NCI-H345 treated with DMSO at 0.1 percent for 48 hours (cell line): ENCODE measurements around the gene P2RY2.

Source experiments
- DNase-seq: peaks from one replicate; lab custom pipeline; 2025; ENCODE audit not compliant: unreplicated experiment; lab: John Stamatoyannopoulos, UW

P2RY2 gene

GRCh38 chr11:73241300-73241699 is 23.2 kb downstream of the P2RY2 start:
- no peak for DNase-seq

- no peak for DNase-seq
Measured at GRCh38 chr11:73242251-73243092, 24.4 kb downstream of the P2RY2 start.

GRCh38 chr11:73243093-73243485 is 25.0 kb downstream of the P2RY2 start:
- no peak for DNase-seq

- DNase-seq = no peak
Measured at GRCh38 chr11:73244589-73245240, 26.6 kb downstream of the P2RY2 start.

- no peak for DNase-seq
Measured at GRCh38 chr11:73245461-73245860, 27.4 kb downstream of the P2RY2 start.

- DNase-seq = no peak
Measured at GRCh38 chr11:73246303-73246702, 28.2 kb downstream of the P2RY2 start.

GRCh38 chr11:73248526-73249185 is 30.6 kb downstream of the P2RY2 start:
- no peak for DNase-seq

- no peak for DNase-seq
Measured at GRCh38 chr11:73249304-73249703, 31.2 kb downstream of the P2RY2 start.

GRCh38 chr11:73249853-73250783 is 32.0 kb downstream of the P2RY2 start:
- DNase-seq = no peak

- DNase-seq = peak; percentile 32
Measured at GRCh38 chr11:73252577-73253191, 34.6 kb downstream of the P2RY2 start.

GRCh38 chr11:73257342-73258103 is 39.4 kb downstream of the P2RY2 start:
- DNase-seq = no peak

- no peak for DNase-seq
Measured at GRCh38 chr11:73258104-73259035, 40.3 kb downstream of the P2RY2 start.

GRCh38 chr11:73259406-73260126 is 41.5 kb downstream of the P2RY2 start:
- DNase-seq = no peak

- DNase-seq = no peak
Measured at GRCh38 chr11:73260127-73260457, 42.0 kb downstream of the P2RY2 start.

GRCh38 chr11:73262851-73263495 is 44.9 kb downstream of the P2RY2 start:
- DNase-seq = no peak

- no peak for DNase-seq
Measured at GRCh38 chr11:73263640-73264039, 45.6 kb downstream of the P2RY2 start.

- no peak for DNase-seq
Measured at GRCh38 chr11:73265278-73265810, 47.3 kb downstream of the P2RY2 start.
